GM19324 (cell line): ENCODE results near the gene FARP1.

Experiments used
- ATAC-seq: cut with Tn5 transposase; IDR thresholded peaks from one replicate; pipeline ENCODE4 v1.9.1; 2021; ENCODE audit warnings: mild to moderate bottlenecking, moderate library complexity; ENCODE audit not compliant: unreplicated experiment, low FRiP score

Gene FARP1

GRCh38 chr13:98142380-98143156 lies at the start of gene FARP1:
TSS of gene FARP1 (plus strand) at chr13:98143094. CDS start at chr13:98213243, 70,149 bp downstream.
- ATAC-seq: peak; percentile 77

- ATAC-seq: no peak
Measured at GRCh38 chr13:98094678-98095266, 48.1 kb upstream of the FARP1 start.

GRCh38 chr13:98096059-98096458 lies 46.8 kb upstream of the FARP1 start:
- ATAC-seq: no peak

GRCh38 chr13:98097749-98098148 lies 45.1 kb upstream of the FARP1 start:
- ATAC-seq: no peak

- no peak for ATAC-seq
Measured at GRCh38 chr13:98098516-98098915, 44.4 kb upstream of the FARP1 start.

- no peak for ATAC-seq
Measured at GRCh38 chr13:98099627-98100026, 43.3 kb upstream of the FARP1 start.

- ATAC-seq: no peak
Measured at GRCh38 chr13:98100481-98100880, 42.4 kb upstream of the FARP1 start.

GRCh38 chr13:98103531-98103930 lies 39.4 kb upstream of the FARP1 start:
- no peak for ATAC-seq

GRCh38 chr13:98103942-98104880 lies 38.7 kb upstream of the FARP1 start:
- ATAC-seq: no peak

GRCh38 chr13:98105929-98106336 lies 37.0 kb upstream of the FARP1 start:
- no peak for ATAC-seq

GRCh38 chr13:98108341-98108740 lies 34.6 kb upstream of the FARP1 start:
- no peak for ATAC-seq

- no peak for ATAC-seq
Measured at GRCh38 chr13:98109226-98109853, 33.6 kb upstream of the FARP1 start.

- no peak for ATAC-seq
Measured at GRCh38 chr13:98110749-98111148, 32.1 kb upstream of the FARP1 start.

GRCh38 chr13:98111168-98112098 lies 31.5 kb upstream of the FARP1 start:
- ATAC-seq: no peak

- ATAC-seq: no peak
Measured at GRCh38 chr13:98112456-98112855, 30.4 kb upstream of the FARP1 start.

GRCh38 chr13:98118865-98119264 lies 24.0 kb upstream of the FARP1 start:
- no peak for ATAC-seq

GRCh38 chr13:98123176-98123575 lies 19.7 kb upstream of the FARP1 start:
- no peak for ATAC-seq

- no peak for ATAC-seq
Measured at GRCh38 chr13:98129059-98129746, 13.7 kb upstream of the FARP1 start.

- peak; percentile 65 for ATAC-seq
Measured at GRCh38 chr13:98133946-98134345, 8.9 kb upstream of the FARP1 start.
